ENCODE data around the gene SLTM. TPM values are rescaled to one million over a fixed set of nuclear protein-coding genes. Genes with fewer than 3 reads are reported as not detected.

Gene SLTM
- total RNA-seq, 1 experiment from 2014 or later = 71.2 TPM

Other genes with a start within 250 kb of the SLTM start
- 90.9 and 143 TPM in 2 replicates for gene ADAM10, start 184.0 kb downstream of the SLTM start, total RNA-seq (2014; rRNA removed)
- 11.7 and 13.4 TPM in 2 replicates for gene MINDY2, start 162.4 kb downstream of the SLTM start, total RNA-seq (2014; rRNA removed)
- 14.0 and 22.4 TPM in 2 replicates for gene RNF111, start 54.0 kb upstream of the SLTM start, total RNA-seq (2014; rRNA removed)
- gene CCNB2, start 171.5 kb upstream of the SLTM start, total RNA-seq (2014; rRNA removed) = 130 and 138 TPM in 2 replicates

All from LHCN-M2 (cell line).